AG04450 (cell line): Measurements from ENCODE around the gene PLXNA2. TPM values are rescaled to one million over a fixed set of nuclear protein-coding genes. Genes with fewer than 3 reads are reported as not detected.
A peak's percentile ranks its signal among the peaks of the same experiment; 100 is the strongest.

ENCODE experiments used
- CTCF ChIA-PET: fragments of 300-600, 350-600 bp; formaldehyde crosslinking; extraction: SDS; loops from one replicate; lab custom pipeline; 2022; ENCODE audit warnings: antibody characterized with exemption, inconsistent platforms; lab: Charles Lee
- POLR2A ChIA-PET: fragments of 350-600 bp; formaldehyde crosslinking; extraction: SDS; loops from one replicate; lab custom pipeline; 2021; ENCODE audit warnings: antibody characterized with exemption, inconsistent platforms; lab: Yijun Ruan, JAX
- DNase-seq: peaks from one replicate; pipeline ENCODE4 v3.0.0-alpha.2; 2011; ENCODE audit warnings: low read depth, low spot score
- H3K27ac ChIP-seq: one replicate; pipeline ENCODE4 v1.5.1; 2012; ENCODE audit warnings: low read depth, low read length, control low read depth
- H3K27me3 ChIP-seq: one replicate; pipeline ENCODE4 v1.6.0; 2012; ENCODE audit warnings: low read length; ENCODE audit not compliant: control insufficient read depth, insufficient read depth
- H3K4me3 ChIP-seq: 2 replicates; pipeline ENCODE4 v1.5.1; 2011; ENCODE audit warnings: mild to moderate bottlenecking, low read depth, low read length, control low read depth
- H3K9me3 ChIP-seq: 2 replicates; pipeline ENCODE4 v1.5.1; 2012; ENCODE audit warnings: low read length; ENCODE audit not compliant: control insufficient read depth, insufficient read depth
- CTCF ChIP-seq: IDR thresholded peaks from 2 replicates; pipeline ENCODE4 v1.5.1; 2011; ENCODE audit warnings: low read depth, low read length, control low read depth, inconsistent platforms
- polyA plus RNA-seq: library from polyadenylated mRNA; depleted of rRNA; stranded (reverse); fragments of >200 nt; gene quantifications from 2 replicates; pipeline ENCODE4 v1.2.3, GENCODE V29; 2011

Gene PLXNA2
- polyA plus RNA-seq, 1 experiment: 0.10 TPM

GRCh38 chr1:208052135-208052534 lies 192.0 kb downstream of the PLXNA2 start:
- DNase-seq: no peak
- H3K27ac ChIP-seq: no peak overlapping the region
- ChIA-PET POLR2A (interaction anchor here (0.6 kb wide), 1 partner anchor 1385 kb away, joined by 4 read pairs; no protein-coding TSS in a partner anchor), CTCF (interaction anchor here (1.0 kb wide), 1 partner anchor 30 kb away, joined by 3 read pairs; no protein-coding TSS in a partner anchor)
- no peaks in the 10 kb centered on the region for H3K27me3 ChIP-seq
- H3K9me3 ChIP-seq: no peaks in the 10 kb centered on the region
- H3K4me3 ChIP-seq: no peak overlapping the region
- no peak for TF ChIP-seq CTCF

- ChIA-PET CTCF (interaction anchor here (1.0 kb wide), 1 partner anchor 30 kb away, joined by 3 read pairs; no protein-coding TSS in a partner anchor), POLR2A (no interaction called here)
- H3K4me3 ChIP-seq: no peak overlapping the region
- no peak for TF ChIP-seq CTCF
- no peaks in the 10 kb centered on the region for H3K9me3 ChIP-seq
- H3K27me3 ChIP-seq: no peaks in the 10 kb centered on the region
- DNase-seq: no peak
- no peak overlapping the region for H3K27ac ChIP-seq
These were observed 192.5 kb downstream of the PLXNA2 start for GRCh38 chr1:208051651-208052050.

GRCh38 chr1:208048904-208049303 lies 195.3 kb downstream of the PLXNA2 start:
- ChIA-PET POLR2A (no interaction called here), CTCF (no interaction called here)
- Histone ChIP-seq H3K27ac (no peak overlapping the region), H3K9me3 (no peaks in the 10 kb centered on the region), H3K4me3 (no peak overlapping the region), H3K27me3 (no peaks in the 10 kb centered on the region)
- DNase-seq: no peak
- no peak for TF ChIP-seq CTCF

- no peak overlapping the region for H3K4me3 ChIP-seq
- H3K27me3 ChIP-seq: no peaks in the 10 kb centered on the region
- no peaks in the 10 kb centered on the region for H3K9me3 ChIP-seq
- ChIA-PET POLR2A (no interaction called here), CTCF (interaction anchor here (0.8 to 3.1 kb wide), 4 partner anchors 26 to 195 kb away, joined by 3 to 17 read pairs (median 4); no protein-coding TSS in a partner anchor)
- no peak for DNase-seq
- TF ChIP-seq CTCF: no peak
- H3K27ac ChIP-seq: no peak overlapping the region
These were observed 196.2 kb downstream of the PLXNA2 start for GRCh38 chr1:208047975-208048374.

- ChIA-PET CTCF (interaction anchor here (0.6 to 3.1 kb wide), 7 partner anchors 24 to 198 kb away, joined by 3 to 17 read pairs (median 3); no protein-coding TSS in a partner anchor), POLR2A (no interaction called here)
- Histone ChIP-seq H3K27me3 (no peaks in the 10 kb centered on the region), H3K27ac (peak overlapping the region; percentile 31), H3K9me3 (no peaks in the 10 kb centered on the region), H3K4me3 (no peak overlapping the region)
- TF ChIP-seq CTCF: no peak
- DNase-seq: no peak
These were observed 196.7 kb downstream of the PLXNA2 start for GRCh38 chr1:208047476-208047934.
